Neural cell (in vitro differentiated cells): Measurements from ENCODE around the gene GPAM. TPM values are rescaled to one million over a fixed set of nuclear protein-coding genes. Genes with fewer than 3 reads are reported as not detected.

Source experiments
- H2AFZ ChIP-seq: fragments of 200-600, 300-800 bp; sonication (generic), shearing (Covaris generic); 2 replicates; pipeline ENCODE4 v1.6.0; 2014; ENCODE audit warnings: low read depth, mild to moderate bottlenecking, antibody characterized with exemption, low read length, moderate library complexity
- H3F3A ChIP-seq: fragments of 200-600 bp; shearing (Covaris generic); 2 replicates; pipeline ENCODE4 v1.6.1; 2016; ENCODE audit warnings: mild to moderate bottlenecking, moderate library complexity, mixed read lengths, antibody characterized with exemption, low read length; ENCODE audit not compliant: insufficient read depth, poor library complexity, severe bottlenecking
- H3K27ac ChIP-seq: fragments of 200-600, 300-800 bp; sonication (generic), shearing (Covaris generic); 2 replicates; pipeline ENCODE4 v1.5.1; 2014; ENCODE audit warnings: mild to moderate bottlenecking, low read length, moderate library complexity
- H3K27me3 ChIP-seq: fragments of 300-800, 200-600 bp; sonication (generic), shearing (Covaris generic); 2 replicates; pipeline ENCODE4 v1.6.0; 2014; ENCODE audit warnings: mild to moderate bottlenecking, low read depth, low read length, moderate library complexity; ENCODE audit not compliant: insufficient read depth
- H3K36me3 ChIP-seq: fragments of 300-800, 200-600 bp; sonication (generic), shearing (Covaris generic); 2 replicates; pipeline ENCODE4 v1.5.1; 2014; ENCODE audit warnings: mild to moderate bottlenecking, antibody characterized with exemption, low read length, moderate library complexity; ENCODE audit not compliant: insufficient read depth
- H3K4me2 ChIP-seq: fragments of 300-800, 200-600 bp; sonication (generic), shearing (Covaris generic); 2 replicates; pipeline ENCODE4 v1.6.0; 2014; ENCODE audit warnings: mild to moderate bottlenecking, low read length
- H3K4me3 ChIP-seq: fragments of 300-800, 200-600 bp; sonication (generic), shearing (Covaris generic); 2 replicates; pipeline ENCODE4 v1.5.1; 2014; ENCODE audit warnings: mild to moderate bottlenecking, low read length, moderate library complexity
- H3K79me2 ChIP-seq: fragments of 200-600 bp; shearing (Covaris generic); replicated peaks from 2 replicates; pipeline ENCODE4 v1.6.0; 2014; ENCODE audit warnings: mild to moderate bottlenecking, low read length, moderate library complexity; ENCODE audit not compliant: insufficient read depth
- H3K9ac ChIP-seq: fragments of 300-800, 200-600 bp; sonication (generic), shearing (Covaris generic); 2 replicates; pipeline ENCODE4 v1.6.1; 2016; ENCODE audit warnings: mild to moderate bottlenecking, low read length, mixed read lengths
- H3K9me2 ChIP-seq: fragments of 200-600 bp; shearing (Covaris generic); 2 replicates; pipeline ENCODE4 v1.6.1; 2016; ENCODE audit warnings: mild to moderate bottlenecking, low read length, mixed read lengths; ENCODE audit not compliant: insufficient read depth
- H3K9me3 ChIP-seq: fragments of 200-600, 300-800 bp; sonication (generic), shearing (Covaris generic); 2 replicates; pipeline ENCODE4 v1.6.1; 2016; ENCODE audit warnings: mild to moderate bottlenecking, mixed run types, low read length, moderate library complexity, mixed read lengths
- H4K20me1 ChIP-seq: fragments of 200-600 bp; shearing (Covaris generic); 2 replicates; pipeline ENCODE4 v1.6.1; 2016; ENCODE audit warnings: mild to moderate bottlenecking, mixed run types; ENCODE audit not compliant: insufficient read depth
- EP300 ChIP-seq: fragments of 450-650 bp; conservative IDR thresholded peaks from 2 replicates; pipeline ENCODE4 v1.6.1; 2014; ENCODE audit warnings: antibody characterized with exemption, mild to moderate bottlenecking, moderate library complexity; ENCODE audit not compliant: poor library complexity, severe bottlenecking
- EZH2 ChIP-seq: fragments of 200-600, 300-800 bp; shearing (Covaris generic), sonication (generic); IDR thresholded peaks from 2 replicates; pipeline ENCODE4 v1.6.1; 2014; ENCODE audit warnings: antibody characterized with exemption, low read length, borderline replicate concordance, mild to moderate bottlenecking; ENCODE audit not compliant: insufficient read depth, poor library complexity, severe bottlenecking
- MXI1 ChIP-seq: fragments of 450-650 bp; conservative IDR thresholded peaks from 2 replicates; pipeline ENCODE4 v1.6.1; 2014; ENCODE audit warnings: antibody characterized with exemption, mild to moderate bottlenecking; ENCODE audit not compliant: poor library complexity, severe bottlenecking
- POLR2AphosphoS5 ChIP-seq: IDR thresholded peaks from 2 replicates; pipeline ENCODE4 v1.6.1; 2012
- RAD21 ChIP-seq: fragments of 450-650 bp; conservative IDR thresholded peaks from 2 replicates; pipeline ENCODE4 v1.6.1; 2014; ENCODE audit warnings: antibody characterized with exemption, mild to moderate bottlenecking, moderate library complexity
- SMC3 ChIP-seq: fragments of 450-650 bp; conservative IDR thresholded peaks from 2 replicates; pipeline ENCODE4 v1.6.1; 2014; ENCODE audit warnings: antibody characterized with exemption, mild to moderate bottlenecking, moderate library complexity; ENCODE audit not compliant: poor library complexity
- TAF1 ChIP-seq: IDR thresholded peaks from 2 replicates; pipeline ENCODE4 v1.6.1; 2012; ENCODE audit warnings: low read depth
- polyA minus RNA-seq: library from RNA; depleted of rRNA, polyadenylated mRNA; stranded (reverse); fragments of >200 nt; gene quantifications from 2 replicates; pipeline ENCODE4 v1.2.3, GENCODE V29; 2014
- polyA plus RNA-seq: library from polyadenylated mRNA; depleted of rRNA; stranded (reverse); fragments of >200 nt; gene quantifications from 2 replicates; pipeline ENCODE4 v1.2.3, GENCODE V29; 2014
- TF ChIP-seq, protein P1 (sequence below): IDR thresholded peaks from 2 replicates; pipeline ENCODE4 v1.6.1; 2012; ENCODE audit warnings: borderline replicate concordance
- TF ChIP-seq, protein P2 (sequence below): fragments of 450-650 bp; IDR thresholded peaks from 2 replicates; pipeline ENCODE4 v1.5.1; 2014; ENCODE audit warnings: antibody characterized with exemption, mild to moderate bottlenecking, moderate library complexity; ENCODE audit not compliant: poor library complexity, severe bottlenecking

Gene GPAM, protein sequence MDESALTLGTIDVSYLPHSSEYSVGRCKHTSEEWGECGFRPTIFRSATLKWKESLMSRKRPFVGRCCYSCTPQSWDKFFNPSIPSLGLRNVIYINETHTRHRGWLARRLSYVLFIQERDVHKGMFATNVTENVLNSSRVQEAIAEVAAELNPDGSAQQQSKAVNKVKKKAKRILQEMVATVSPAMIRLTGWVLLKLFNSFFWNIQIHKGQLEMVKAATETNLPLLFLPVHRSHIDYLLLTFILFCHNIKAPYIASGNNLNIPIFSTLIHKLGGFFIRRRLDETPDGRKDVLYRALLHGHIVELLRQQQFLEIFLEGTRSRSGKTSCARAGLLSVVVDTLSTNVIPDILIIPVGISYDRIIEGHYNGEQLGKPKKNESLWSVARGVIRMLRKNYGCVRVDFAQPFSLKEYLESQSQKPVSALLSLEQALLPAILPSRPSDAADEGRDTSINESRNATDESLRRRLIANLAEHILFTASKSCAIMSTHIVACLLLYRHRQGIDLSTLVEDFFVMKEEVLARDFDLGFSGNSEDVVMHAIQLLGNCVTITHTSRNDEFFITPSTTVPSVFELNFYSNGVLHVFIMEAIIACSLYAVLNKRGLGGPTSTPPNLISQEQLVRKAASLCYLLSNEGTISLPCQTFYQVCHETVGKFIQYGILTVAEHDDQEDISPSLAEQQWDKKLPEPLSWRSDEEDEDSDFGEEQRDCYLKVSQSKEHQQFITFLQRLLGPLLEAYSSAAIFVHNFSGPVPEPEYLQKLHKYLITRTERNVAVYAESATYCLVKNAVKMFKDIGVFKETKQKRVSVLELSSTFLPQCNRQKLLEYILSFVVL
- polyA plus RNA-seq (16.8 and 17.3 TPM in 2 replicates), polyA minus RNA-seq (31.9 and 35.9 TPM in 2 replicates)

DNA sequence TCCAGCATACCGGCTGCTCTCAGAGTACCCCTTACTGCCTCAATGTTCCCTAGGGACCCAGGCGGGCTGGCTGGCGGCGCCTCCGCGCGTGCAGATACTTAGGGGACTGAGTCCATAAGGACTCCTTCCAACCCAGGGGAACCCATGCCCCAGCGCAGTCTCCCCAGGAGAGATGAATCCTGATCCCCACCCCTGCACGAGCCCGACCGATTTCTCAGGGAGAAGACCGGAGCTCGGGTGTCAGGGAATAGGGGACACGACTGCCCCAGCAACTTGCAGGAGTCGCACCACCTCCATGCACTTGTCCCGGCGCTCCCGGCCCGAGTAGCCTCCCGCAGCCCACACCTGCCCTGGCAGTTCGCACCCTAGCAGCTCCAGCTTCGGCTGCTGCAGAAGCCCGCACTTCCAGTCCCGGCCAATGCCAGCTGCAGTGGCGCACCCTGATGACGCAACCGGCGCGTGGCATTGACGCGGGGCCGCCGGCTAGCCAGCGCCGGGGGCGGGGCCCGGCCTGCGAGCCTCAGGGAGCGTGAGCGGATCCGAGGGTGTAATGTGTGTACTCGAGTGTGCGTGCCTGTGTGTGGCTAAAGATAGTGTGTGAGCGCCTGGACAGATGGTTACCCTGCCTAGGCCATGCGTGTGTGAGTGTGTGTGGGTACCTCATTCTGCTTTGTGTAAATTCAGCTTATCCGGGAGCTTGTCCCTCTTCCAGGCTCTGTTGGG, at the start of gene GPAM:
Gene GPAM (minus strand): TSS at position 437 of the 723 bp plus-strand sequence. CDS start 1,981 bp downstream, outside the sequence.
- Histone ChIP-seq H3K27me3 (no peaks in the 10 kb centered on the region), H3K4me3 (peak within 1 kb of the TSS; percentile 84), H3K4me2 (peak within 1 kb of the TSS; percentile 74), H4K20me1 (no peaks in the 10 kb centered on the region), H3K27ac (peak within 1 kb of the TSS; percentile 85), H3K36me3 (no peaks in the 10 kb centered on the region), H3K79me2 (no peaks in the 10 kb centered on the region), H3F3A (no peaks in the 10 kb centered on the region), H2AFZ (peak within 1 kb of the TSS; percentile 93), H3K9me3 (no peaks in the 10 kb centered on the region), H3K9me2 (no peaks in the 10 kb centered on the region), H3K9ac (peak within 1 kb of the TSS; percentile 84)
- TF ChIP-seq EP300 (peak; percentile 75), RAD21 (peak; percentile 63), MXI1 (peak; percentile 96), TAF1 (peak; percentile 90), POLR2AphosphoS5 (peak; percentile 96), EZH2 (no peak), SMC3 (peak; percentile 72)
- TF ChIP-seq, protein P1, sequence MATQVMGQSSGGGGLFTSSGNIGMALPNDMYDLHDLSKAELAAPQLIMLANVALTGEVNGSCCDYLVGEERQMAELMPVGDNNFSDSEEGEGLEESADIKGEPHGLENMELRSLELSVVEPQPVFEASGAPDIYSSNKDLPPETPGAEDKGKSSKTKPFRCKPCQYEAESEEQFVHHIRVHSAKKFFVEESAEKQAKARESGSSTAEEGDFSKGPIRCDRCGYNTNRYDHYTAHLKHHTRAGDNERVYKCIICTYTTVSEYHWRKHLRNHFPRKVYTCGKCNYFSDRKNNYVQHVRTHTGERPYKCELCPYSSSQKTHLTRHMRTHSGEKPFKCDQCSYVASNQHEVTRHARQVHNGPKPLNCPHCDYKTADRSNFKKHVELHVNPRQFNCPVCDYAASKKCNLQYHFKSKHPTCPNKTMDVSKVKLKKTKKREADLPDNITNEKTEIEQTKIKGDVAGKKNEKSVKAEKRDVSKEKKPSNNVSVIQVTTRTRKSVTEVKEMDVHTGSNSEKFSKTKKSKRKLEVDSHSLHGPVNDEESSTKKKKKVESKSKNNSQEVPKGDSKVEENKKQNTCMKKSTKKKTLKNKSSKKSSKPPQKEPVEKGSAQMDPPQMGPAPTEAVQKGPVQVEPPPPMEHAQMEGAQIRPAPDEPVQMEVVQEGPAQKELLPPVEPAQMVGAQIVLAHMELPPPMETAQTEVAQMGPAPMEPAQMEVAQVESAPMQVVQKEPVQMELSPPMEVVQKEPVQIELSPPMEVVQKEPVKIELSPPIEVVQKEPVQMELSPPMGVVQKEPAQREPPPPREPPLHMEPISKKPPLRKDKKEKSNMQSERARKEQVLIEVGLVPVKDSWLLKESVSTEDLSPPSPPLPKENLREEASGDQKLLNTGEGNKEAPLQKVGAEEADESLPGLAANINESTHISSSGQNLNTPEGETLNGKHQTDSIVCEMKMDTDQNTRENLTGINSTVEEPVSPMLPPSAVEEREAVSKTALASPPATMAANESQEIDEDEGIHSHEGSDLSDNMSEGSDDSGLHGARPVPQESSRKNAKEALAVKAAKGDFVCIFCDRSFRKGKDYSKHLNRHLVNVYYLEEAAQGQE = peak; percentile 62
- TF ChIP-seq, protein P2, sequence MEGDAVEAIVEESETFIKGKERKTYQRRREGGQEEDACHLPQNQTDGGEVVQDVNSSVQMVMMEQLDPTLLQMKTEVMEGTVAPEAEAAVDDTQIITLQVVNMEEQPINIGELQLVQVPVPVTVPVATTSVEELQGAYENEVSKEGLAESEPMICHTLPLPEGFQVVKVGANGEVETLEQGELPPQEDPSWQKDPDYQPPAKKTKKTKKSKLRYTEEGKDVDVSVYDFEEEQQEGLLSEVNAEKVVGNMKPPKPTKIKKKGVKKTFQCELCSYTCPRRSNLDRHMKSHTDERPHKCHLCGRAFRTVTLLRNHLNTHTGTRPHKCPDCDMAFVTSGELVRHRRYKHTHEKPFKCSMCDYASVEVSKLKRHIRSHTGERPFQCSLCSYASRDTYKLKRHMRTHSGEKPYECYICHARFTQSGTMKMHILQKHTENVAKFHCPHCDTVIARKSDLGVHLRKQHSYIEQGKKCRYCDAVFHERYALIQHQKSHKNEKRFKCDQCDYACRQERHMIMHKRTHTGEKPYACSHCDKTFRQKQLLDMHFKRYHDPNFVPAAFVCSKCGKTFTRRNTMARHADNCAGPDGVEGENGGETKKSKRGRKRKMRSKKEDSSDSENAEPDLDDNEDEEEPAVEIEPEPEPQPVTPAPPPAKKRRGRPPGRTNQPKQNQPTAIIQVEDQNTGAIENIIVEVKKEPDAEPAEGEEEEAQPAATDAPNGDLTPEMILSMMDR = peak; percentile 40

DNA sequence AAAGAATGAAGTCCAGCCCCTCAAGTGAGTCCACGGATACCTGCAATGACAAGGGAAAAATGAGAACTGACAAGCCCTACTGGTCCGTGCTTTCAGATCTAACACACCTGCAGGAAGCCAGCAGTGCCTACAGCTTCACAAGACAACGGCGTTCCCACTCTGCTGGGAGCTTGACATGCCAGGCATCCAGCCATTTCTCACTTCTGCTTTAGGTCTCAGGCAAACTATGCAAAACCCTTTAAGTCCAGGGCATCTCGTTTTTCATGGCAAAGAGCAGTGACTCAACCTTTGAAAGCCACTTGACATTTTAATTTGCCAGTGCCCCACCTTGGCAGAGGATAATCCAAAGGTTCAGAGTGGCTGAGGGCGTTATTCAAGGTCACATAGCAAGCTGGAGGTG, 49.1 kb upstream of the GPAM start:
- H3K9me3 ChIP-seq = no peaks in the 10 kb centered on the region
- no peaks in the 10 kb centered on the region for H3K36me3 ChIP-seq
- TF ChIP-seq MXI1 (no peak), SMC3 (no peak), POLR2AphosphoS5 (no peak), EZH2 (no peak), TAF1 (no peak), EP300 (no peak)
- TF ChIP-seq, protein P1 = no peak
- TF ChIP-seq, protein P2 = no peak
- no peaks in the 10 kb centered on the region for H3K9me2 ChIP-seq
- H3K79me2 ChIP-seq = no peaks in the 10 kb centered on the region
- no peak overlapping the region for H3K4me3 ChIP-seq
- H4K20me1 ChIP-seq = no peaks in the 10 kb centered on the region
- H3K9ac ChIP-seq = no peak overlapping the region
- no peaks in the 10 kb centered on the region for H3K27me3 ChIP-seq
- H2AFZ ChIP-seq = no peak overlapping the region
- H3K4me2 ChIP-seq = no peak overlapping the region
- no peak overlapping the region for H3K27ac ChIP-seq
- H3F3A ChIP-seq = no peaks in the 10 kb centered on the region
